GM11168 (cell line): ENCODE data around the gene HOXD8.

Source experiments
- in situ Hi-C: fragments of 300-500 bp; cut with MboI; formaldehyde crosslinking; loops from one replicate; pipeline ENCODE4 v1.12.0; 2022; ENCODE audit warnings: low sequenced_read_pairs; ENCODE audit not compliant: unreplicated experiment

The HOXD8 gene

GRCh38 chr2:176101216-176101830, 28.2 kb upstream of the HOXD8 start:
- in situ Hi-C loops: no loop called here

GRCh38 chr2:176101842-176102241, 27.7 kb upstream of the HOXD8 start:
- in situ Hi-C loops: no loop called here

GRCh38 chr2:176102309-176102866, 27.1 kb upstream of the HOXD8 start:
- in situ Hi-C loops: no loop called here

- in situ Hi-C loops: no loop called here
Measured at GRCh38 chr2:176103194-176103593, 26.3 kb upstream of the HOXD8 start.

GRCh38 chr2:176103742-176104315, 25.7 kb upstream of the HOXD8 start:
- in situ Hi-C loops: no loop called here

GRCh38 chr2:176104316-176105077, 25.0 kb upstream of the HOXD8 start:
- in situ Hi-C loops: no loop called here

- in situ Hi-C loops: no loop called here
Measured at GRCh38 chr2:176105078-176105729, 24.3 kb upstream of the HOXD8 start.

GRCh38 chr2:176105730-176106580, 23.6 kb upstream of the HOXD8 start:
- in situ Hi-C loops: no loop called here

- in situ Hi-C loops: no loop called here
Measured at GRCh38 chr2:176106581-176107539, 22.6 kb upstream of the HOXD8 start, which contains the start of gene HOXD11. HOXD11 (plus strand) TSS chr2:176107280; CDS start chr2:176107356, 76 bp downstream.

- in situ Hi-C loops: no loop called here
Measured at GRCh38 chr2:176107731-176108181, 21.7 kb upstream of the HOXD8 start.

- in situ Hi-C loops: no loop called here
Measured at GRCh38 chr2:176109192-176109901, 20.2 kb upstream of the HOXD8 start.

GRCh38 chr2:176109946-176110345, 19.6 kb upstream of the HOXD8 start:
- in situ Hi-C loops: no loop called here

- in situ Hi-C loops: no loop called here
Measured at GRCh38 chr2:176110415-176111308, 18.8 kb upstream of the HOXD8 start.

- in situ Hi-C loops: no loop called here
Measured at GRCh38 chr2:176111309-176111663, 18.2 kb upstream of the HOXD8 start.

GRCh38 chr2:176111846-176112374, 17.6 kb upstream of the HOXD8 start:
- in situ Hi-C loops: no loop called here

- in situ Hi-C loops: no loop called here
Measured at GRCh38 chr2:176112375-176113302, 16.9 kb upstream of the HOXD8 start.
